GM12801 (cell line): ENCODE data around the gene IDH2.

ENCODE experiments used
- TF ChIP-seq, protein P1 (sequence below): IDR thresholded peaks from one replicate; pipeline ENCODE4 v1.5.1; 2011; ENCODE audit warnings: control low read depth; ENCODE audit not compliant: insufficient read length; ENCODE audit errors: extremely low read depth

IDH2 gene

DNA sequence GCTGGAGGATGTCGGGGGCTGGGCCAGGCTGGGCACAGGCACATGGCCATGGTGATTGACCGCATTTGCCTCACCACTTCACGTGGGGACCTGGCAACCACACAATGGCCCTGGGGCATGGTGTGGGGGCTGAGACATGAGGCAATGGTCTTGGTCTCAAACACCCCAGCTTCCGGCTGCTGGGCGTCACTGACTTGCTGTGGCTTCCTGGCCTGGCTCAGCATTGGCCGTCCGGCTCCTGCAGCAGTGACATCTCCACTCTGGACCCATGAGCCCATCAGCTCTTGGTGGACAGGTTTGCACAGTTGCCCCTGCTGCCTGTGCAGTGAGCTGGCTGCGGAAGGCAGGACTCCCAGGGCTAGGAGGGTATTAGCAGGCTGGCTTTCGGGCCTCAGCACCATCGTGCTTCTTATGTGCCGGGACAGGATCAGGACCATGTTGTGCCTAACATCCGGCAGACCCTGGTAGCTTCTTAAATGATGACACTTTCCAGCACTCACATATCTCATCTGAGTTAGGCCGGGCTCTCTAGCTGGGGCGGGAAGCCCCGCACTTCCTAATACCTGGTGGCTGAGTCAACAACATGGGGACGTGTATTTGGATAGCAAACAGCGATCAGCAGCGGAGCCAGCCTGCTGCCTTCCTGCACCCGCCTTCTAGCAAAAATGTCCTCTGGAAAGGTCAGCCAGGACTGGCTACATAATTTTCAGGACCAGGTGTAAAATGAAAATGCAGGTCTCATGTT is 67.0 kb downstream of the IDH2 start:
- TF ChIP-seq, protein P1, sequence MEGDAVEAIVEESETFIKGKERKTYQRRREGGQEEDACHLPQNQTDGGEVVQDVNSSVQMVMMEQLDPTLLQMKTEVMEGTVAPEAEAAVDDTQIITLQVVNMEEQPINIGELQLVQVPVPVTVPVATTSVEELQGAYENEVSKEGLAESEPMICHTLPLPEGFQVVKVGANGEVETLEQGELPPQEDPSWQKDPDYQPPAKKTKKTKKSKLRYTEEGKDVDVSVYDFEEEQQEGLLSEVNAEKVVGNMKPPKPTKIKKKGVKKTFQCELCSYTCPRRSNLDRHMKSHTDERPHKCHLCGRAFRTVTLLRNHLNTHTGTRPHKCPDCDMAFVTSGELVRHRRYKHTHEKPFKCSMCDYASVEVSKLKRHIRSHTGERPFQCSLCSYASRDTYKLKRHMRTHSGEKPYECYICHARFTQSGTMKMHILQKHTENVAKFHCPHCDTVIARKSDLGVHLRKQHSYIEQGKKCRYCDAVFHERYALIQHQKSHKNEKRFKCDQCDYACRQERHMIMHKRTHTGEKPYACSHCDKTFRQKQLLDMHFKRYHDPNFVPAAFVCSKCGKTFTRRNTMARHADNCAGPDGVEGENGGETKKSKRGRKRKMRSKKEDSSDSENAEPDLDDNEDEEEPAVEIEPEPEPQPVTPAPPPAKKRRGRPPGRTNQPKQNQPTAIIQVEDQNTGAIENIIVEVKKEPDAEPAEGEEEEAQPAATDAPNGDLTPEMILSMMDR, result no peak

DNA sequence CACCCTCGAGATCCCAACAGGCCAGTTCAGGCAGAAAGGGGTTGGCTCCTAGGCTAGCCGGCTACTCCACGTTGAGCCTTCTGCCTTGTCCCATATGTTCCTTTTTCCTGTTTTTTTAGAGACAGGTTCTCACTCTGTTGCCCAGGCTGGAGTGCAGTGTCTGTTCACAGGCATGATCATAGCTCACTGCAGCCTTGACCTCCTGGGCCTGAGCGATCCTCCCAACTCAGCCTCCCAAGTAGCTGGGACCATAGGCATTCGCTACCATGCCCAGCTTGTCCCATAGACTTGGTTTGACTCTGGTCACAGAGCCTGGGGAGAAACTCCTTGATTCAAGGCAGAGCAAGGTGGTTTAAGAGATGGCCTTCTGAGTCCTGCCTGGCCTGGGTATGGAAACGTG is 68.8 kb downstream of the IDH2 start:
- TF ChIP-seq, protein P1, result no peak
